HG03469 (cell line): ENCODE results near the gene DGAT2.

Experiments used
- ATAC-seq: cut with Tn5 transposase; IDR thresholded peaks from one replicate; pipeline ENCODE4 v1.9.1; 2021; ENCODE audit warnings: mild to moderate bottlenecking, moderate library complexity, moderate number of reproducible peaks; ENCODE audit not compliant: unreplicated experiment

The DGAT2 gene

DNA sequence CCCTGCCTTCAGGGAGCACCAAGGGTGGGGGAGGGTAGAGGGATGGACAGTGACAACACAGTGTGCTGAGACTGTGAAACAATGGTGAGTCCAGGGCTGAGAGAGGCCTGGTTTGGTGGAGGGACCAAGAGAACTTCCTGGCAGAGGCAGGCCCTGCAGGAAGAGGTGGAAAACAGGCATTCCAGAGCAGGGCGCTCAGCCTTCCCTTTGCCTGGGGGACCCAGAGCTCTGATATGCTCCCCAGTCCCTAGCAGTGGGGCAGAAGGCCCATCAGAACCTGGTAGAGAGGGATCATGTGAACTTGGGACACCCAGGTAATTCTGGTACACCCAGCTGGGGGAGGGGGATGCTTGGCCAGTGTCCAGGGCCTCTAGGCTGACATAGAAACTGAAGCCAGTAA, 29.2 kb downstream of the DGAT2 start:
- no peak for ATAC-seq

DNA sequence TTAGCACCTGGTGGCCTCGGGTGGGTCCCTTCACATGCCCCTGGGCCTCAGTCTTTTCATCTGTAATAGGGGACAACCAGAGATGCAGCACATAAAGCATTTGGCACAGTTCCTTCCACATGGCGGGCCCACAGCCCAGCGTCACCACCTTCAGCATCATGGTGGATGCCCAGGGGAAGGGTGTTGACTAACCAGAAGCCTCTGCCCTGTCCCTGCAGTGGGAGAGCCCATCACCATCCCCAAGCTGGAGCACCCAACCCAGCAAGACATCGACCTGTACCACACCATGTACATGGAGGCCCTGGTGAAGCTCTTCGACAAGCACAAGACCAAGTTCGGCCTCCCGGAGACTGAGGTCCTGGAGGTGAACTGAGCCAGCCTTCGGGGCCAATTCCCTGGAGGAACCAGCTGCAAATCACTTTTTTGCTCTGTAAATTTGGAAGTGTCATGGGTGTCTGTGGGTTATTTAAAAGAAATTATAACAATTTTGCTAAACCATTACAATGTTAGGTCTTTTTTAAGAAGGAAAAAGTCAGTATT, 31.6 kb downstream of the DGAT2 start:
- ATAC-seq, result no peak

DNA sequence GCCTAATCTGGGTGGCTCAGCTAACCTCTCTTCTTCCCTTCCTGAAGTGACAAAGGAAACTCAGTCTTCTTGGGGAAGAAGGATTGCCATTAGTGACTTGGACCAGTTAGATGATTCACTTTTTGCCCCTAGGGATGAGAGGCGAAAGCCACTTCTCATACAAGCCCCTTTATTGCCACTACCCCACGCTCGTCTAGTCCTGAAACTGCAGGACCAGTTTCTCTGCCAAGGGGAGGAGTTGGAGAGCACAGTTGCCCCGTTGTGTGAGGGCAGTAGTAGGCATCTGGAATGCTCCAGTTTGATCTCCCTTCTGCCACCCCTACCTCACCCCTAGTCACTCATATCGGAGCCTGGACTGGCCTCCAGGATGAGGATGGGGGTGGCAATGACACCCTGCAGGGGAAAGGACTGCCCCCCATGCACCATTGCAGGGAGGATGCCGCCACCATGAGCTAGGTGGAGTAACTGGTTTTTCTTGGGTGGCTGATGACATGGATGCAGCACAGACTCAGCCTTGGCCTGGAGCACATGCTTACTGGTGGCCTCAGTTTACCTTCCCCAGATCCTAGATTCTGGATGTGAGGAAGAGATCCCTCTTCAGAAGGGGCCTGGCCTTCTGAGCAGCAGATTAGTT, 32.3 kb downstream of the DGAT2 start:
- no peak for ATAC-seq

DNA sequence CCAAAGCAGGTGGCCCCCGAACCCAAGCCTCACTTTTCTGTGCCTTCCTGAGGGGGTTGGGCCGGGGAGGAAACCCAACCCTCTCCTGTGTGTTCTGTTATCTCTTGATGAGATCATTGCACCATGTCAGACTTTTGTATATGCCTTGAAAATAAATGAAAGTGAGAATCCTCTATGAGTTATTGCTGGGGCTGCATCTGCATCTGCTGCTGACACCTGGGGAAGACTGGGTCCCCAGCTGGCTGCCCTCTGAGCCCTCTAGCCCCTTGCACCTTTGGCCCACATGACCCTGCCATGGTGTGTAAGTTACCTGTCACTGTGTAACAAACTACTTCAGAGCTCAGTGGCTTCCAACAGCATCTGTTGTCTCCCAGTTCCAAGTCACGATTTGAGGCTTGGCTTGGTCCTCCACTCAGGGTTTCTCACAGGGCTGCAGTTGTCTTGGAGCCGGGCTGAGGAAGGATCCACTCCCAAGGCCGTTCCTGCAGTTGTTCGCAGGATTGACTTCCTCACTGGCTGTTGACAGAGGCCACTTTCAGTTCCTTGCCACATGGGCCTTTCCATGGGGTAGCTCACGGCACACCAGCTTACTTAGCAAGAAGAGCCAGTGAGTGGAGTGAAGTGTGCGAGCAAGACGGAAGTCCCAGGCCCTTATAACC, 32.9 kb downstream of the DGAT2 start:
- no peak for ATAC-seq

DNA sequence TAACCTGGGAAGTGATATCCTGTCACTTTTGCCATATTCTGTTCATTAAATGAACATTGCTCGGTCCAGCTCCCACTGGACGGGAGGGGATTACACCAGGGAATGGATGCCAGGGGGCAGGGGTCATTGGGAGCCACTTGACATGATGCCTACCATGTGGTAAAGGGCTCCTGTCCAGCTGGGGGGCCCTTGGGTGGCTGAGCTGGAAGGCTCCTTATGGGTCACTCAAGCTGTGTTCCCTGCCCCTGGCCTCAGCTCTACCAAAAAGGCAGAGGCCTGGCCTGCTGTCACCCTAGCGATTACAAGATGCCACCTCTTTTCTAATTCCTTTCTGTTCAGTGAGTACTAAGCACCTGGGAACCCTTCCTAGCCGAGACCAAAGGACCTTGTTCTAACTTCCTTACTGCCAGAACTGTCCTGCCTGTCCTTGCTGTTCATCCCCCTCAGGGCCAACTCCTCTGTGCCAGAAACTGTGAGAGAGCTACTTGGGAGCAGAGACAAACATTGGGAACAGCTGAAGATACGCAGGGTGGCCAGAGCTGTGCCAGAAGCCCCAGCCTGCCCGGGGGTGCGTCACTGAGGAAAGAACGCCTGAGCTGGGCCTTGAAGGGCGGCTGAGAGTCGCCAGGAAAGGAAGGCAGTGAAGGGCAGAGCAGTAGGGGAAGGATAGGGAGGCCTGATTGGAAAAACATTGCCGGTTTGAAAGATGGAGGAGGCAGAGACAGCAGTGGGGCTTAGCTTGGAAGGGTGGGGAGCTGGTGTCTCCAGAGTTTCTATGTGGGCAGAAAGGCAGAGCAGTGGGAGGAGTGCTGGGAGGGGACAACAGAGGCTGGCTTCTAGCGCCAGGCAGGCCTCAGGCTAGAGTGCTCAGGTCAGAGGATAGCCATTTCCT, 33.7 kb downstream of the DGAT2 start:
- ATAC-seq, result no peak

DNA sequence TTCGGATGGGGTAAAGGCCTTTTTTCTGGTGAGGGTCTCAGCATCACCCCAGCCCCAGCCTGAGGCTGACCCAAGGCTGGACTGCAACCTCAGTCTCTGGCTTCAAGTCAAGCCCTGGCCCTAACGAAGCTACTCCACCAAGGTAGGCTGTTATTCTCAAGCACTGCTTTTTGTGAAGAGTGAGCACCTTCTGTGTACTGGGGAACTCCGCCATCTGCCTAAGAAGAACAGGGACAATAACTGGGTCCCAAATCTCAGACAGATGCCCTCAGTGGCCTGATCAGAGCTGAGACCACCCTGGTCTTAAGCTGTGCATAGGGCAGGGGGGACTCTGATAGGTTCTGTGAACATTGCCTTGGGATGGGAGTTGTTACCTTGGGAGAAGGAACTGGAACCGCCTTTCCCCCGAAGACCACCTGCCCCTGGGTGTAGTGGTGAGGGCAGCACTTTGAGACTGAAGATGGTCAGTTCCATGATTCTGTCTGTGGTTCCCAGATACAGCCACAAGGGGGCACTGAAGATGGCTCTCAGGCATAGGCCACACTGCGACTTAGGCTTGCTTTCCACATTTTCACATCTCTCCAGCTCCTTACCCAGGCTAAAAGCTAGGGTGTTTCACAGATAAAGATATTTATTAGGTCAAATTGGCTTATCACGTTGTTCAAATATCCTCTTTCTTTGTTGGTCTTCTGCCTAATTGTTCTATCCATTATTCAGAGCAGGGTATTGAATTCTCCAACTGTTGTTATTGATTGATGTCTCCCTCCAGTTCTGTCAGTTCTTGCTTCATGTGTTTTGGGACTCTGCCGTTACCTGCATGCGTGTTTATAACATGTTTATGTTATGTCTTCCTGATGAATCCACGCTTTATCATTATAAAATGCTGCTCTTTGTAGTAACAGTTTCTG, 34.6 kb downstream of the DGAT2 start:
- ATAC-seq, result peak; percentile 50

DNA sequence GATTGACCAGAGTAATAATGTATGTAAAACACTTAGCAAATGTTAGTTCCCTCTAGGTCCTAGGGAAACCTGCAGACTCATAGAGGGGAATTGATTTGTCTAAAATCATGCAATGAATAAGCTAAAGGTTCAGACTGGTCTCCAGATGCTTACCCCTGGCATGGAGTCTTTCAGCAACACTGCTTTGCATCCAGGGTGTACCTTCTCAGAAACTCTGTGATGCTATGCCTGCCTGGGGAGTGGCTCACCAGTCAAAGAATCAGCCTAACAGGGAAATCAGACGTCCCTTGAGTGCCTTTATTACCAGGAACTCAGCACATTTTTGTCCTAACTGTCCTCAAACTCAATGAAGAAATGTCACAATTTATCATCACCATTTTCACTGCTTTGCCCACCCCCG, 40.5 kb downstream of the DGAT2 start:
- ATAC-seq, result no peak

DNA sequence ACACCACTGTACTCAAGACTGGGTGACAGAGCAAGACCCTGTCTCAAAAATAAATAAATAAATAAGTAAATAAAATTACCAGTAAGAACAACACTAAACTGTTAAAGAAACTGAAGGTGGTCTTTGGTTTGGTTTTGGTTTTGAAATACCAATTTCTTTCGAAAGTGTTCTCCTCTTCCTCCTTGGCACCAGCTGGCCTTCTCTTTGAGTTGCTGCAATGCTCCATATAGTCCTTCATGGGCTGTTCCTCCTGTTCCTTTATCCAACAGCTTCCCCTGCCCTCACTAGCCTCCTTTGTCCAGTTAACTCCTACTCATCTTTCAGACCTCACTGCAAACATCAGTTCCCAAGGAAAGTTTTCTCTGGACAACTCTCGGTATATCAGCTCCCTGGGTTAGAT, 41.4 kb downstream of the DGAT2 start:
- ATAC-seq, result no peak

DNA sequence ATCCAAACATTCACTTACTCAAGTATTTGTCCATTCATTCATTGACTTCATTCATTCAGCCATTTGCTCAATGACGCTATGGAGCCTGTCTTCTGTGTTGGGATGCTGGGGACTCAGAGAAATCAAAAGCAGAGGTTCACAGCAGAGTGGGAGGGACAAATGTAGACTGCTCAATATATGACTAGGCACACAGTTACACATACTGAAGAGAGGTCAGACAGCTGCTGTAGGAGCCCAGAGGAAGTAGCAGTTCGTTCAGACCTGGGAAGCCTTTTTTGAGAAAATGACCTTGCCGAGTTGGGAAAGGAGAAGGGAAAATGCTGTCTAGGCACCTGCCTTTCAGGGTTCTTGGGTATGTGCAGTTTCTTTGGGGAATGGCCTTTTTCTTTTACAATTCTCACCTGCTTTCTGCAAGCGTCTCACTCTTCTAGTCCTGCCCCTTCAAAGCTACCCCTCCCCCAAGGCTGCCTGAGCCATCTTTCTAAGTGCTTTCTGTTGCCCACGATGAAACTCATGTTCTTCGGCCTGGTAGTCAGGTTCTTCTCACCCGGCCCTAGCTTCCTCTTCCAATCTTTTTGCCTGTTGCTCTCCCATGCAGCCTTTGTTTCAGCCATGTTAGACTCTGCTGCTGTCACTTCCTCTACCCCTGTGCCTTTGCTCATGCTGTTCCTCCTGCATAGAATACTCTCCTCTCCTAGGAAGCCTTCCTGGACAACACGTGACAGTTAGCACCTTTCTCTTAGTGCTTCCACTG, 42.2 kb downstream of the DGAT2 start:
- ATAC-seq, result no peak

DNA sequence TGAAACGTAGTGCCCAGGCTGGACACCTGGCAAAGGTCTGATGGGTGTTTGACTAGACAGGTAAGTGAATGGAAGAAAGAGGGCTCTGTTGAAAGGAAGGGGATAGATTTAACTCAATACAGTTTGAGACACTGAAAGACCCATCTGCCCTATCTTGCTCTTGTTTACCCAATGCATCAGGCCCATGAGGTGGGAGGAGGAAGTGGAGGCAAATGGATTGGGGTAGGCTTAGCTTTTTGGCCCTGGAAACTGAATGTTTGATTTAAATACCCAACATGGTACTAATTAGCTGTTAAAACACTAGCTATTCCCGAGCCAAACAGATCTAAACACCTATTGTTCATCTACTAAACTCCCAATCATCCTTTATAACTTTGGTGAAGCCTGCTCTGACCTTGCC, 42.9 kb downstream of the DGAT2 start:
- ATAC-seq, result no peak

DNA sequence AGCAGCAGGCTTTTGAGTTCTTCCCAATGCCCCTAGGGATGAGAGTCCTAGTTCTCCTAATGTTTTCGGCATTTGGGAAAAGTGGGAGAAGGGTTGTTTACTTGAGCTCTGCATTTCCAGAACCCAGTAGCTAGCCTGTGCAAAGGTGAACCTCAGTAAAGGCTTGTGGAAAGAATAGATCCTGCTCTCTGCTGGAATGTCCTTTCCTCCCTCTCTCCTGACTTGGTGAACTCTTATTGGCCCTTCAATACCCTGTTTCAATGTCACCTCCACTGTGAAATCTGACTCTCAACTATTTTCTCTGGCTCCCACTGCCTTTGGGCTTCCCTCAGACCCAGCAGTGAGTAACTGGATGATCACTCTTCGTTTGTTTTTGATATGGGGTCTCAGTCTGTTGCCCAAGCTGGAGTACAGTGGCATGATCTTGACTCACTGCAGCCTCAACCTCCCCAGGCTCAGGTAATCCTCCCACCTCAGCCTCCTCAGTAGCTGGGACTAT, 44.0 kb downstream of the DGAT2 start:
- no peak for ATAC-seq

DNA sequence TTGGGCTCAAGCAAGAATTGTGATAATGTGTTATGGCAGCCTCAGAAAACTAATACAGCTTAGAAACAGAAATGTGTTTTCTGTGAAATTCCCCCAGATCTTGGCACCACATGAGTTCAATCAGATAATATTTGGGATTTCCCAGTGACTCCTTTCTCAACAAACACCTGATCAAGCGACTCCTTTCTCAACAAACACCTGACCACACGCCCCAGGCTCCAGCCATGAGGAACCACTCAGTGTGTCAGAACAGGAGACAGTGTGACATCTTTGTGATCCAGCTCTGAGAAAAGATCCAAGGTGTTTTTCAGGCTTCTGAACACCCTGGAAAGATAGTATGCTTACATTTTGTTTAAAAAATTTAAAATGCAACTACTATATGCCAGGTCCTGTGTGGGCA, 44.5 kb downstream of the DGAT2 start:
- ATAC-seq, result no peak

DNA sequence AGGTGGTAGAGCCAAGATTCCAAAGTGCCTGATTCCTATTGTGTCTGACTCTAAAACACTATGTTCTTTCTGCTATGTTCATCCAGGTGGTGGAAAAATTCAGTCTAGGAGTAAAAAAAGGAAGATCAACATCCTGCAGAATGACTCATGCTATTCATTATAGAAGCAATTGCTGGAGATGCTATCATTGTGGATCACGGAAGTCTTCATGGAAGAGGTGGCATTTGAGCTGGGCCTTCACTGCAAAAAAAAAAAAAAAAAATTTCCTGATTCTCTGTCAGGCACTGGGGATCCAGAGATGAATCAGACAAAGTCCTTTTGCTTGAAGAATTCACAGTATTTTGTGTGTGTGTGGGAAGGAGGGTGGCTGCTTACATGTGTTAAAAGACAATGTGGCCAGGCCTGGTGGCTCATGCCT, 45.1 kb downstream of the DGAT2 start:
- no peak for ATAC-seq

DNA sequence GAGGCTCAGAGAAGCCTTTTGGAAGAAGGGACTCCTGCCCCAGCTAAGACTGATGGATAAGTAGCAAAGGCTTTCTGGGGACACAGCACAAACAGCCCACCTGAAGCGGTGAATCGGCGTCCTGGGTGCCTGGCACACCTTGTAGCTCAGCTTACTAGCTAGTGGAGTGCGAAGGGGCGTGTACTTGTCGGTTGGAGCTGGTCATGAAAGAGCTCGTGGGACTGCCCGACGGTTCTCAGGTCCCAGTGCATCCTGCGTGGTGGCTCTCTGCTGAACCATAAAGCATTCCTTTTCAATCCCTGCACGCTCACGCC, 45.7 kb downstream of the DGAT2 start:
- peak; percentile 4 for ATAC-seq

DNA sequence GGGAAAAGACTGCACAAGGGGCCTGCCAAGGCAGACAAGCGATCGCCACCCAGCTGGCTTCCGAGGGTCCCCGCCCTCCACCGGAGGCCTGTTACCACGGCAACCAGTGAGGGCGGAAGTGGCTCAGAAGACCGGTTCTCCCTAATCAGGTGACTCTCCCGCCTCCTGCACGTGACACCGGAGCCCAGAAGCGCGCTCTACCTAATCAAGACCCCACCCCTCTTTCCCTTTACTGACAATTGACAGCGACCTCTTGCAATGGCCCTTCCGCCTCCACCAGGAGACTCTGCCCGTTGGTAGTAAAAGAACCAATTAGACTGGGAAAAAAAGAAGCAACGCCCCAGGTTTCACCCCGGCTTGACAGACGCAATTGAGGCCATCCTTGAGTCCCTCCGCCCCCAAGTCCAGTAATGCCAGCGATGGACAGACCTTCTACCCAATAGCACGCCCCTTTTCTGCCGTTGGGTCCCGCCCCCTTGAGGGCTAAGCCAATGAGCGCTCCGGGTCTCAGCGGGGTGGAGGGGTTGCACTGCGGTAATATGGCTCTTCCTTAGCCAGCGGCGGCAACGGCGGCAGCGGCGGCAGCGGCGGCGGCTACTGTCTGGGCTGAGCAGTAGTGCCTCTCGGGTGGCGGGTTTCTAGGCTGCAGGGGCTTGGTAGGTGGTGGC, 46.2 kb downstream of the DGAT2 start, which contains the start of gene UVRAG:
TSS of gene UVRAG (plus strand) at position 534 of the 668 bp plus-strand sequence. CDS start 198 bp downstream, outside the sequence.
- ATAC-seq, result peak; percentile 55

DNA sequence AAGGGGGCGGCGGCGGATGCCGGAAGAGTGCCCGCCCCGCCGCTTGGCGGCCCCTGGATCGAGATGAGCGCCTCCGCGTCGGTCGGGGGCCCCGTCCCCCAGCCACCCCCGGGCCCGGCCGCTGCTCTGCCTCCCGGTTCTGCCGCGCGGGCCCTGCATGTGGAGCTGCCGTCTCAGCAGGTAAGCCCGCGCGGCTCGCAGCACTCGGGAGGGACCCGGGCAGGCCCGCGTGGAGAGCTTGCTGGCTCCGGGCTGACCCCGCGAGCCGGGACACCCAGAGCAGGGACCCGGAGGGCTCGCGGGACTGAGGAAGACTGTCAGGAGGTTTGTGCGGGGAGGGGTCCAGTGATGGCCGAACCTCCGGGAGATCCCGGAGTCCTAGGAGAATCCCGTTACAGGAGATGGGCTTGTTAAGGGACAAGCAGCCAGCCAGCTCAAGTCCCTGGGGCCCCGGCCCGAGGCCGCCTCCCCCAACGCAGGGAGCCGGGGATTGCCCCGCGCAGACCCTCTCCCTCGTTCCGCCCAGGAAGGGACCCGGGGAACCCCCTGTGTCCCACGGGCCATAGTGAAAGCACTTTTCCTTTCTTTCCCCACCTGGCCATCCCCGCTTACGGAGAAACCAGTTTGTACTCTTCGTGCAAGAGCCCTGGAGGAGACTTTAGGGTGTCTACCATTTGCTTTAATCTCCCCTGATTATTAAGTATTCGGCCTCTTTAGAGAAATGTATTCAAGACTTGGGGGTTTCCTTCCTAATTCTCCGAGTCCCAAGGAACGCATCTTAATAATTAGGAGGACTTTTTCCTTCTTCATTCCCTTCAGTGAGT, 47.0 kb downstream of the DGAT2 start:
- ATAC-seq, result peak; percentile 4

DNA sequence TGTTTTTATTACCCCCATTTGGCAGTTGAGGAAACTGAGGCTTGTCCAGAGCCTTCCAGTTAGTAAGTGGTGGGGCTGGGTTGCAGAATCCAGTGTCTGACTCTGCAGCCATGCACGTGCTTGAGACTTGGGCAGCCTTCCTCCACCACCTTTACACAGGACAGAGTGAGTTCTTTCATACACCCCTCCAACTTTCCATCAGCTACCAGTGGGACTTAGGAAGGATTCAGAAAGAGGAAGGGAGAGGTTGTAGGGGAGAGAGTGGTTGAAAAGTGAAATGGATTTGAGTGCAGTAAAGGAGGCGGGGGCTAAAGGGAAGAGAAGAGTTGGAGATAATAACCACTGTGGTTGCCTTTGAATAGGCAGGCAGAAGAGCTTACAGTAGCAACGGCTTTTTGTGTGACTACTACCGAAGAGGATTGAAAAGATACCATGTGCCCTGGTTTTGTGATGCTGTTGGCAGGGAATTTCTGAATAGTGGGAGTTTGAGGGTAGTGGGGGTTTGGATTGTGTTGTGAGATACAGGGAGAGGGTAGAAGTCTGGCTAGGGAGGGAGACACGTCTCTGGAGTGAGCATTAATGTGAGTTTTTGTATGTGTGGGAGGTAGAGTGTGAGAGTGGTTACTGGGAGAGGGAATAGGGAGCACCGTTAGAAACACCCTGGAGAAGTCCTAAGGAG, 48.1 kb downstream of the DGAT2 start:
- no peak for ATAC-seq

DNA sequence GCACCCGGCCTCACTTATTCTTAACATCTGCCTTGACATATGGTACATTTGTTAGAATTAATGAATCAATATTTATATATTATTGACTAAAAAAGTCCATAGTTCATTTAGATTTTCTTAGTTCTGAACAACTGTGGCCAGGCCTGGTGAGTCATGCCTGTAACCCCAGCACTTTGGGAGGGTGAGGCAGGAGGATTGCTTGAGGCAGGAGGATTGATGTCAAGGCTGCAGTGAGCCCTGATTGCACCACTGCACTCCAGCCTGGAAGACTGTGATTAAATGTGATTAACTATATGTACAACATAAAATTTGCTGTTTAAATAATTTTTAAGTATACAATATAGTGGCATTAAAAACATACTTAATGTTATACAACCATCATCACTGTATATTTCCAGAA, 52.1 kb downstream of the DGAT2 start:
- no peak for ATAC-seq
